RWPE1 (cell line): ENCODE results near the gene SP1.
"Not testable (repeated sequence)": the region's sequence is repeated elsewhere in the genome, so short reads cannot be mapped to it uniquely, and the experiment has no call there.

ENCODE experiments used
- CTCF ChIA-PET: fragments of 350-600 bp; sonication (Branson Sonifier 250); formaldehyde crosslinking; extraction: SDS; loops from one replicate; lab custom pipeline; 2021; lab: Yijun Ruan, JAX
- POLR2A ChIA-PET: fragments of 400-600 bp; formaldehyde crosslinking; extraction: SDS; loops from one replicate; lab custom pipeline; 2020; ENCODE audit warnings: antibody characterized with exemption; ENCODE audit not compliant: low non-redundant PET; lab: Yijun Ruan, JAX
- DNase-seq: peaks from one replicate; pipeline ENCODE4 v3.0.0; 2012; ENCODE audit warnings: low spot score
- H3K27ac ChIP-seq: fragments of 450-650 bp; 2 replicates; pipeline ENCODE4 v1.5.1; 2017
- CTCF ChIP-seq: fragments of 450-650 bp; conservative IDR thresholded peaks from 2 replicates; pipeline ENCODE4 v1.5.1; 2017; ENCODE audit warnings: low read depth, mild to moderate bottlenecking

Gene SP1

DNA sequence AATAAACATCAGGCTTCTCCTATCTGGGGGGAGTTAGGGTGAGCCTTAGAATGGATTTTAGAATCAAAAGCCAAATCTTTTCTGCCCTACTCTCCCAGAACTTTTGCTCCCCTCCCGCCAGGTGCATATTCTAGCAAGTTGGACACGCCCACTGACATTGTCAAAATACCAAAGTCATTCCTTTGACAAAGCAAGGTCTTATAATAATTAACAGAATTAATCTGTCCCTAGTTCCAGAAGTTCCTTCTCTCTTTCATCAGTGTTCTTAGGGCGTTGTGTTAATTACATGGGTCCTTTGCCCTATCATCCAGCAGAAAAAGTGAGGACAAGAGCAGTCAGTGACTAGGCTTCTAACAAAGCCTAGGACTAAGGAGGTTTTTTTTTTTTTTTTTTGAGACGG, 64.0 kb downstream of the SP1 start:
- CTCF ChIA-PET, result no interaction called here
- POLR2A ChIA-PET, result no interaction called here
- no peak for TF ChIP-seq CTCF
- H3K27ac ChIP-seq, result no peak overlapping the region; the same call in 1 of the 2 replicates
- no peak for DNase-seq

- POLR2A ChIA-PET, result not testable (repeated sequence)
These were observed 64.8 kb downstream of the SP1 start for GRCh38 chr12:53444593-53445325.

DNA sequence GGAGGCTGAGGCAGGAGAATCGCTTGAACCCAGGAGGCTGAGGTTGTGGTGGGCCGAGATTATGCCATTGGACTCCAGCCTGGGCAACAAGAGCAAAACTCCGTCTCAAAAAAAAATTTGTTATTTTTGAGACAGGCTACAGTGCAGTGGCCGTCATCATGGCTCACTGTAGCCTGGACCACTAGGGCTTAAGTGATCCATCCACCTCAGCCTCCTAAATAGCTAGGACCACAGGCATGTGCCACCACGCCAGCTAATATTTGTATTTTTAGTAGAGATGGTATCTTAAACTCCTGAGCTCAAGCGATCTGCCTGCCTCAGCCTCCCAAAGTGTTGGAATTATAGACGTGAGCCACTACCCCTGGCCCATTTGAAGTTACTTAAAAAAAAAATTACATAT, 71.0 kb downstream of the SP1 start:
- no peak for TF ChIP-seq CTCF
- POLR2A ChIA-PET, result no interaction called here
- DNase-seq, result no peak
- CTCF ChIA-PET, result interaction anchor here (0.6 kb wide), 1 partner anchor 89 kb away, joined by 5 read pairs; no protein-coding TSS in a partner anchor
- H3K27ac ChIP-seq, result no peak overlapping the region

More at GRCh38 chr12:53444593-53445325, 64.8 kb downstream of the SP1 start:
- CTCF ChIA-PET, DNase-seq: not testable (repeated sequence)
- H3K27ac ChIP-seq, result peak overlapping the region; percentile 15; the same call in 1 of the 2 replicates

DNA sequence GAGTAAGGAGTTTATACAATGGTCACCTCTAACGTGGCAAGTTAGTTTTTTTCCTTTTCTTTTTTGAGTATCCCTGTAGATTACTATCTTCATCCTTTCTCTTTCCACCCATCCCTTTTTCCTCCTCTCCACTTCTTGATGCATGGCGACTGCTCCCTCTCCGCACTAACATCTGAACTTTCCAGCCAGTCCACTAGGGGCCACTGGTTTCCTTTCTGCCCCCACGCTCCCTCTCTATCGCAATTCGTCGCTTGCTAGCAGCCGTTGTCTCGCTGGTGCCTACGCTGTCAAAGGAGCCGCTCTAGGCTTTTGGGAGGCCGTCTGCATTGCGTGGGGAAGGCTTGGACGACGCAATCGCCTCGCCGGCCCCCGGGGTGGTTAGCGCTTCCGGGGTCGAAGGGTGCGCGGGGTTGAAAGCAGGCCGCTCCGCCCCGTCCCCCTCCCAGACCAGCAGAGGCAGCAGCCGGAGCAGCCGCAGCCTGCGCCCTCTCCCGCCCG, 71.7 kb downstream of the SP1 start, which contains the start of gene PCBP2:
TSS of gene PCBP2 (plus strand) at position 442 of the 498 bp plus-strand sequence. CDS start 2,699 bp downstream, outside the sequence.
- TF ChIP-seq CTCF, result peak; percentile 88
- DNase-seq, result peak; percentile 97
- CTCF ChIA-PET, result interaction anchor here (0.6 kb wide), 1 partner anchor 89 kb away, joined by 5 read pairs; no protein-coding TSS in a partner anchor
- peak within 1 kb of the TSS; percentile 89 for H3K27ac ChIP-seq
- POLR2A ChIA-PET, result no interaction called here

DNA sequence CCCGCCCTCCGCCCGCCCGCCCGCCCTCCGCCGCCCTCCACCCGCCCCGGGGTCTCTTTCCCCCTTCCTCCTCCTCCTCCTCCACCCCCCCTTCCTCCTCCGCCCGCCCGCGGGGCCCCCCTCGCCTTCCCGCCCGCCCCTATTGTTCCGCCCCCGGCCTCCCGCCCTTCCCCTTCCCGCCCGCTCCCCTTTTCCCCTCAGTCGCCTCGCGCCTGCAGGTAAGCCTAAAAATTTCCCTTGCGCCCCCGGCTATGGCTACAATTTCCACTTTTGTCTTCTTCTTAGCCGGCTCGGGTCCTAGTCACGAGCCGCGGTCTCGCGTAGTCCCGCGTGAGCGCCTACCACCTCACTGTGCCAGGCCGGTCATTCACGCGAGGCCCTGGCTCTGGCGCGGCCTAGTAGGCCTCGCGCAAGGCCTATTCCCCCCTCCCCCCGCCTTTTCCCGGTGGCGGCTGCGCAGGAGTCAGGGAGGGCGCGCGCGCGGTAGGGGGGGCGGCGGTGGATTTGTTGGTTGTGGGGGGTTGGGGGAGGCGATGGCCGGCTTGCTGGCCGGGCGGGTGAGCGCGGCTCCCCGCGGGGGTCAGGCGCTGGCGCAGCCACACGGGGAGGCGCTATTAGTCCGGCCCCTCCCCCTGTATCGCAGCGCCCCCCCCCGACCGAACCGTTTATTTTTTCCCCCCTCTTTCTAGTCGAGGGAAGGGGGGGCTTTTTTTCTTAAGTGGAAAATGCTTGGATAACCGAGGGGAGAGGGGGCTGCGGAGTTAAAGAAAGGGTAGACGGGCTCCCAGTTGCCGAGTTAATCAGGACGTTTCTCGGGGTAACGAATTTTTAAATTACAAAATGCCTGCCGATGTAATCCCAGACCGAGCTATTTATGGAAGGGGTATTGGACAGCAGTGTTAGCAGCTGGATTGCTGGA, 72.4 kb downstream of the SP1 start:
- peak; percentile 80 for DNase-seq
- peak; percentile 61 for TF ChIP-seq CTCF
- ChIA-PET CTCF (interaction anchor here (0.7 kb wide), 1 partner anchor 25 kb away, joined by 5 read pairs; no protein-coding TSS in a partner anchor), POLR2A (no interaction called here)
- H3K27ac ChIP-seq, result peak overlapping the region; percentile 89

DNA sequence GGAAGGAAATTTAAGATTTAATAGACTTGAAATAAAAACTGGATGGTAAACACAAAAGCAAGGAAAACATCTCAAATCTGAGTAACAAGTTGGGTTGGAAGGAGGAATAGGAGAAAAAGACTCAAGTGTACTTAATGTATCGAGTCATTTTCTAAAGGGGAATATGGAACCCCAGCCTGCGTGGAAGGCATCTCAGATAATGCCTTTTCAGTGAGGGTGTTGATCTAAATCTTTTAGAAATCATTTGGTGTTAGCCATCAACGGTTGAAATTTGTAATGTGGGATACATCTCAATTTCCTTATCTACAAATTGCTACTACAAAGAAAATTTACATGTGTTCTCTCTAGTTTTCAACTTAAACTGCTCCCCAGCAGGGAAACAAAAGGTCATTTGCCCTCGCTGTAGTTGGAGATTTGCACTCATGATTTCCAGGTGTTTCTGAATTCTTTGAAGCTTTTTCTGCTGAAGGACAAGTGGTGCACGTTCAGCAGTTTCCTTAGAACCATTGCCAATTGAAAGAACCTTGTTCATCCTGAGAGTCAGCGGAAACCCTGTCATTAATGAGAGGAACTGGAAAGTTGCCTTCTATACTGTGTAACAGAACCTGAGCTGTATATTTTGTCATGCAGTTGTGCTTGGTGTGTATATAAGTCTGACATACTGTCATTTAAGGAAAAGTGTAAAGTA, 74.1 kb downstream of the SP1 start:
- no peak for DNase-seq
- CTCF ChIA-PET, result interaction anchor here (0.6 kb wide), 1 partner anchor 16 kb away, joined by 4 read pairs; no protein-coding TSS in a partner anchor
- no peak overlapping the region for H3K27ac ChIP-seq
- POLR2A ChIA-PET, result no interaction called here
- no peak for TF ChIP-seq CTCF
